HG03469 (cell line): ENCODE measurements around the gene HCK.

Experiments used
- ATAC-seq: cut with Tn5 transposase; IDR thresholded peaks from one replicate; pipeline ENCODE4 v1.9.1; 2021; ENCODE audit warnings: mild to moderate bottlenecking, moderate library complexity, moderate number of reproducible peaks; ENCODE audit not compliant: unreplicated experiment

HCK gene

DNA sequence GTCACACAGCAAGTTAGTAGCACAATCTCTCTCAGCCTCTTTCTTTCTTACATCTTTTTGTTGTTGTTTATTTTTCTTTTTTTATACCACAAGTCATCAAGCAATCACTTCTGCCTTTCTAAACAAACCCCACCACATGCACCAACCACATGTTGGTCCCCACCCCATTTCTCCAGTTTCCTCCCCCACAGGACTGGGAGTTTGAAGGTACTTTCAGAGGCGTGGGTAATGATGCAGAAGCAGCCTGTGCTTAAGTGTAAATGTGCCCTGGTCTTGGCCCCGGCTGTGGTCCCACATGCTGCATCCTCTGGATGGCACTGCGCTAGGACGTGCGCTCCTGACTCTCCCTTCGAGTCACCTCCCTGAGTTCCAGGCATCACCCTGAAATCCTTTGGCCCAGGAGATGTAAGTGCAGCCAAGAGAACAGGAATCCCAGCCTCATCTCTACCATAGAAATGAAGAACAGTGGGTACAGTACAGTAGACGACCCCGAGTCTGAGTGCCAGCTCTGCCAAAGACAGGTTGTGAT, 5.7 kb downstream of the HCK start:
- ATAC-seq, result no peak

DNA sequence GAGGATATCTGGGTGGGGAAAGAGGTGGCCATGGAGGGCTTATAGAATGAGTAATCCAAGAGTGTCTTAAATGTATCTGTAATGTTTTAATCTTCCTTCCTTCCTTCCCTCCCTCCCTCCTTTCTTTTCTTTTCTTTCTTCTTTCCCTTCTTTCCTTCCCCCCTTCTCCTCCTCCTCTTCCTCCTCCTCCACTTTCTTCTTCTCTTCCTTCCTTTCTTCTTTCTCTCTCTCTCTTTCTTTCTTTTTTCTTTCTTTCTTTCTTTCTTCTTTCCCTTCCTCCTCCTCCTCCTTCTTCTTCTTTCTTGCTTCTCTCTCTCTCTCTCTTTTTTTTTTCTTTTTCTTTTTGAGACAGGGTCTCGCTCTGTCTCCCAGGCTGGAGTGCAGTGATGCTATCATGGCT, 7.1 kb downstream of the HCK start:
- ATAC-seq, result no peak

DNA sequence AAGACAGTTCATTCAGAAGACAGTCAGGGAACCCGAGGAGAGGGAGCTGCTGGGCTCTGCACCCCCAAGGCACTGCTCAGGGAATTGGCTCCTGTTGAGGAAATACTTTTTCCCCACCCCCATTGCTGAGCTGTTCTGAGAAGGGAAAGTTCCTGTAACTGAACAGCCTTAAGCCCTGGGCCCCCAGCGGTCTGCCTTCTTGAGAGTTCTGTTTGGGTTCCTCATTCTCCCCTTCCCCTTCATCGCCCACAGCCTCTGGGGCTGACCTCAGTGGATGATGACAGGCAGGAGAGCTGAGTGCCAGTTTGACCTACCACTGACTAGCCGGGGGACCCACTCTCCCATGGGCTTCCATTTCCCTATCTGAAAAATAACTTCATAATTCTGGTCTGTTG, 10.7 kb downstream of the HCK start:
- no peak for ATAC-seq

DNA sequence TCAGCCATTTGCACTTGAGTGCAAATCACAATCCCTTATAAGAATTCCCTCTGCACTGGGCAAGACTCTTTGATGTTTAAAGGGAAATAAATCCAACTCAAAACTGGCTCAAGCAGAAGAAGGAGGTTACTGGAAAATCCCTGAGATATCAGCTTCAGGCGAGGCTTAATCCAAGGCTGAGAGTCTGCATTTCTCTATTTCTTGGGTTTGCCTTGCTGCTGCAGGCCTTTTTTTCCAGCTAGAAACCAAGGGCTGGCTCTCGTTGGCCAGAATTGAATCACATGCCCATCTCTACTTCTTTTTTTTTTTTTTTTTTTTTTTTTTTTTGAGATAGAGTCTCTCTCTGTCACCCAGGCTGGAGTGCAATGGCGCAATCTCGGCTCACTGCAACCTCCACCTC, 11.7 kb downstream of the HCK start:
- no peak for ATAC-seq

DNA sequence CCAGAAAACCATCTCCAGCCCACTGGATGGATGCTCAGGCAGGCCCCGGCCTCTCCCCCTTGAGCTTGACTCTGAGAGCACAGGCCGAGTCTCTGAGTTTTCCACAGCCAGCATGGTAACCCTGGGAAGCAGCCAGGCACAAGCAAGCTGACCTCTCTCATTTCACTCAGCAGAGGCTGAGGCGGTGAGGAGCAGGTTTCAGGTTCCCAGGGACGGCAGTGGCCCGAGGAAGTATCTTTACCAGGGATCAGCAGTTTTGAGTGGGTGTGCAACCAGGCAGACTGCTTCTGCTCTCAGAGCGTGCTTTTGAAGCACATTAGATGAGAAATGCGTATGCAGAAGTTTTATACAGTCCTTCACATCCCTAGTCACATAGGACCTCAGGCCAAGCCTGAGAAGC, 12.6 kb downstream of the HCK start:
- no peak for ATAC-seq

DNA sequence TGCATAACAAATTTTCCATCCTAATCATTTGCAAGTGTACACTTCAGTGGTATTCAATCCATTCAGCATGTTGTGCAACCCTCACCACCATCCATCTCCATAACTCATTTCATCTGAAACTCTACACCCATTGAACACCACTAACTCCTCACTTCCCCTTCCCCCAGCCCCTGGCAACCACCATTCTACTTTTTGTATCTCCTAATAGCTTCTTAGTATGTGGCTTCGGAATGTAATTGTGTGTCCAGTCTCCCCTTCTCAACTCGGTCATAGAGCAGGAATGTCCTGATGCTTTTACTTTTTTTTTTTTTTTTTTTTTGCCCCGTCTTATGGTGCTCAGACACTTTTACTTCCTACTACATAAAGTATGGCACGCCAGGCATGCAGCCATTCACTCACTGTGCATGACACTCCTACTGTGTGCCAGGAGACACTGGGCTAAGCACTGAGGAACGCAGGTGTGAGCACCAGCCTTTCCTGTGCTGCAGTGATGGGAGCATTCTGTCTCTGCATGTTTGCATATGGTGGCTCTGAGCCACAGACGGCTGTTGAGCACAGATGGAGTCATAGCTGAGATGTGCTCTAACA, 15.3 kb downstream of the HCK start:
- ATAC-seq, result no peak

DNA sequence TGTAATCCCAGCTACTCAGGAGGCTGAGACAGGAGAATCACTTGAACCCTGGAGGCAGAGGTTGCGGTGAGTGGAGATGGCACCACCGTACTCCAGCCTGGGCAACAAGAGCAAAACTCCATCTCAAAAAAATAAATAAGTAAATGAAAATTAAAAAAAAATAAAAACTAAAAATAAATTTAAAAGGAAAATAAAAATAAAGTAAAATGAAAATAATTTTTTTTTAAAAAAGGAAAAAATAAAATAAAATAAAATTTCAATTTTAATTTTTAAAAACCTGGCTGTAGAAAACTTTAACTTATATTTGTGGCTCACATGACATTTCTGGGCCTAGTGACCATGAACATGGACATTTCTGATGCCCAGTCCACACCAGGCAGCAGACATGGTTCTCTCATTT, 16.1 kb downstream of the HCK start:
- ATAC-seq, result no peak

DNA sequence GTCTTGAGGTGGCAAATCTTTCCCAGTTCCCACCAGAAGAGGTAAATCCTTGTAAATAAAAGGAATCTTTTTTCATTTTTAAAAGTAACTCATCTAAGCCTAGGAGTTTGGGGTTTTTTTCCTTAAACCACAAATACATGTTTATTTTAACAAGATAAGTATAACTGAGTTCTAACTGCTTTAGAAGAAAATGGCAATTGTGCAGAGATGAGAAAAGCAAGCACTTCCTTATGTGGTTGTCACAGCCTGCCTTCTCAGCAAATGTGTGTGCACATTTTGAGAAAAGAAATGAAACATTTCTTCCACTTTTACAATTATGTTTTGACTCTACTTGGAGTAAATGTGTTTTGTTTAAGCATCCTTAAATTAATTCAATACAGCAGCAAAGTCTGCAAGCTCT, 17.7 kb downstream of the HCK start:
- ATAC-seq, result no peak

DNA sequence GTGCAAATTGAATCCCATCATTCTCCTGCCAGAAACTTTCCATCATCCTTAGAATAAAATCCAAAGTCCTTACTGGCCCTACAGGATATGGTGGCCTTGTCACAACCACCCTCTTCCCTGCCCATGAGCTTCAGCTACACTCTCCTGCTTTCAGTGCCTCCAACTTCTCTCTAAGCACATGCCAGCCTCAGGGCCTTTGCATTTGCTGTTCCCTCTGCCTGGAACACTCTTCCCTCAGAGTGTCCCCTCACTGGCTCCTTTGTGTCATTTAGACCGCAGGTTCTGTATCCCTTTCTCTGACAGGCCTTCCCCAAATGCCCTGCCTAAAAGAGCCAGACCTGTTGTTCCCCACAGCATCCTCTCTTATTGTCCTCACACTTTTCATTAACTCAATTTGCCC, 18.2 kb downstream of the HCK start:
- no peak for ATAC-seq

DNA sequence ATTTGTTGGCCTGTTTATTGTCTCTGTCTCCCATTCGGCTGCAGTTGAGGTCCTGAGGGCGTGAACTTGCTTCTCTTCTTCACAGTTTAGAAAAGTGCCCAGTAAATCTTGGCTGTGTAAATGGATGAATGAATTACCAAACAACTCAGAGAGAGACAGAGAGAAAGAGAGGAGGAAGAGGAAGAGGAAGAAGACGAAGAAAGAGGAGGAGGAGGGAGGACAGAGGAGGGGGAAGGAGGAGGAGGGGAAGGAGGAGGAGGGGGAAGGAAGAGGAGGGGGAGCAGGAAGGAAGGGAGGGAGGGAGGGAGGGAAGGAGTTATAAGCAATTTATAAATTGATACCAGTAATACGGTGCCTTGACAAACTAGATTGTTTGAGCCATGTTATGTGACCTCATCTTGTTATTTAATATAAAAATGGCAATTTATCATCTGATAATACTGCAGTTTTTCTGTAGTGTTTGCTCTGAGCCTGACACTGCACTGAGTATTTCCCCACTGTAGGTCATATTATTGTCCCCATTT, 18.7 kb downstream of the HCK start:
- no peak for ATAC-seq

DNA sequence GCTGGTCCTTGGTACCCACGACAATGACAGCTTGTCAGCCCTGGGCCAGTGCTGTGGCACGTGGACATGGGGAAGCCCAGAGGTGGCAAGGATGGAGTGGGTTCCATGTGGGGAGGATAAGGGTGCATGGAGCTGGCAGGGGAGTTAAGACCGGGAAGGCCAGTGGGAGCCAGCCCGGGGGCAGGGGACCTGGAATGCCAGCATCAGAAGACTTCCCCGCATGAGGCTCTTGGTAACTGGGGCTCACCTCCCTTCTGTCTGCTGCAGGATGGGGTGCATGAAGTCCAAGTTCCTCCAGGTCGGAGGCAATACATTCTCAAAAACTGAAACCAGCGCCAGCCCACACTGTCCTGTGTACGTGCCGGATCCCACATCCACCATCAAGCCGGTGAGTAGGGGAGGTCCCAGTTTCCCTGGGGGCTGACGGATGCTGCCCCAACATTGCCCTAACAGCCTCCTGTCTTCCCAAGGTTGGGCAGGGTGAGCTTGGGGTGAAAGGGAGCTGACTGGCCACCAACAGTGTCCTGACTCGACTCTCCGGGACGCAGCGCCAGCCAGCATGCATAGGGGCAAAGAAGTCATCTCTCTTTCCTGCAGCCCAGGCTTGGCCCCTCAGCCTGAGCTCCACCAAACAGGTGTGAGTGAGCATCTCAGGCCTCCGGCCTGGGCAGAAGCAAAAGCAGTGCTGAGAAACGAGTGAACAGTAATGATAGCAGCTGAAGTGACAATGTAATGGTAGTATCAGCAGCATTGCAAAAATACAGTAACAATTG, 19.5 kb downstream of the HCK start:
- no peak for ATAC-seq

DNA sequence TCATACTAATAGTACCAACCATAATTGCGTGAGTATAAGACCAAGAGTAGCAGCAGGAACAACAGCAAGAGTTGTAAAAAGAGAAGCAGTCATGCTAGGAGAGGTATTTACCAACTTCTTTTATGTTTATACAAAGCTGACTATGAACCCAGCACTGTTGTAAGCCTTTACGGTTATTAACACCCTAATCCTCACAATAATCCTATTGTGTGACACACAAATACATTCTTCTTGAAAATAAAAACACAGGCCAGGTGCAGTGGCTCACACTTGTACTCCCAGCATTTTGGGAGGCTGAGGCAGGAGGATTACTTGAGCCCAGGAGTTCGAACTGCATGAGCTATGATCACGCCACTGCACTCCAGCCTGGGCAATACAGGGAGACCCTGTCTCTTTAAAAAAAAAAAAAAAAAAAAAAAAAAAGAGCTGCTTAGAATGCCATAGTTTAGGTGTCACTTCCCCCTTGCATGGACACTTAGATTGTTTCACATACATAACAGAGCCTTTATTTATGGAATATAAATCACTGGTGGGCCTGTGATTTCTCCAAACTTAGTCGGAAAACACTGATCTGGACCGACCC, 20.2 kb downstream of the HCK start:
- ATAC-seq, result no peak

DNA sequence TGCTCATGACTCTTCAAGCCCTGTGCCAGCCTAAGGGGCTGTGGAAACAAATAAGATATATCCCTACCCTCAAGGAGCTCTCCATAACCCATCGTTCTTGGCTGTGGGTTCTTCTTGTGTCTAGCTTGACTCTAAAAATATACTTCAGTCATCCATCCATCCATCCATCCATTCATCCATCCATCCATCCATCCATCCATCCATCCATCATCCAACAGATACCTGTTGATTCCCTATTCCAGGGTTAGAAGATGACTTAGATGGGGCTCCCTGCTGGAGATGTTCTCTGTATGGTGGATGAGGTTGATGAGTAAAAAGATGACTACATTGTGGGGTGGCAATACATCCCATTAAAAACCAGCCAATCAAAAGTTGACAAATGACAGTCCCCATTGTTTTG, 23.5 kb downstream of the HCK start:
- no peak for ATAC-seq

DNA sequence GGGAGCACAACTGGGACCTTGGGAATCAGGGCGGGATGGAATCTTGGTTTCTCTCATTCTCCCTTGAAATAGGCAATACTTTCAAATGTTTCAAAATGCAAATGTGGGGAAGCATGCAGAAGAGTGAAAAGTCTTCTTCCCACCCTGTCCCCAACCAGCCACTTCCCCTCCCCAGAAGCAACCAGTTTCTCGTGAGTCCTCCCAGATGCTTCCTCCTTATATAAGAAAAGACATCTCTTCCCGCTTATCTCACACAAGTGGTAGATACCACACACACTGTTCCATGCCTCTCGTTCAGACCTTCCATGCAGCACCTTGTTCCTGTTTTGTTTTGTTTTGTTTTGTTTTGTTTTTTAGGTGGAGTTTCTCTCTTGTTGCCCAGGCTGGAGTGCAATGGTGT, 25.1 kb downstream of the HCK start:
- ATAC-seq, result no peak

DNA sequence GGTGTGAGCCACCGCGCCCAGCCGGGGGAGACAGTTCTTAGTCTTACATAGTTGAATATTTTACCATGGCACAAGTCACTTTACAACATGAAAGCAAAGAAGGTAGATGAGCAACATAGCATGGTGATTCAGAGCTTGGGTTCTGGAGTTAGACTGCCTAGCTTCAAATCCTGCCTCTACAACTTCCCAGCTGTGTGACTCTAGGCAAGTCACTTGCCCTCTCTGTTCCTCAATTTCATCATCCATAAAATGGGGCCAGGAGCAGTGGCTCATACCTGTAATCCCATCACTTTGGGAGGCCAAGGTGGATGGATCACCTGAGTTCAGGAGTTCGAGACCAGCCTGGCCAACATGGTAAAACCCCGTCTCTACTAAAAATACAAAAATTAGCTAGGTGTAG, 26.3 kb downstream of the HCK start:
- no peak for ATAC-seq

DNA sequence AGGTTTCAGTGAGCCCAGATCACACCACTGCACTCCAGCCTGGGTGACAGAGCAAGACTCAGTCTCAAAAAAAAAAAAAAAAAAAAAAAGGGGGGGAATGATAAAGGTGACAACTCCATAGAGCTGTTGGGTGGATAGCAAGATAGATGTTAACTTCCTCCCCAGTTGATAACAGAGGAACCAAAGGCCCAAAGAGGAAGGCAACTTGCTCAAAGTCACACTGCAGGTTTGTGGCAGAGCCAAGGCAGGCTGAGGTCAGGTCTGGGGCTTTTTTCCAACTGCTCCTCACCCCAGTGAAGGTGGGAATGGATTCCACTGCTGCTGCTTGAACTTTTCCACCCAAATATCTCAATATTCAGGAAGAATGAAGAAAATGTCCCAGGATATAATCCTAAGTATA, 26.7 kb downstream of the HCK start:
- ATAC-seq, result no peak

DNA sequence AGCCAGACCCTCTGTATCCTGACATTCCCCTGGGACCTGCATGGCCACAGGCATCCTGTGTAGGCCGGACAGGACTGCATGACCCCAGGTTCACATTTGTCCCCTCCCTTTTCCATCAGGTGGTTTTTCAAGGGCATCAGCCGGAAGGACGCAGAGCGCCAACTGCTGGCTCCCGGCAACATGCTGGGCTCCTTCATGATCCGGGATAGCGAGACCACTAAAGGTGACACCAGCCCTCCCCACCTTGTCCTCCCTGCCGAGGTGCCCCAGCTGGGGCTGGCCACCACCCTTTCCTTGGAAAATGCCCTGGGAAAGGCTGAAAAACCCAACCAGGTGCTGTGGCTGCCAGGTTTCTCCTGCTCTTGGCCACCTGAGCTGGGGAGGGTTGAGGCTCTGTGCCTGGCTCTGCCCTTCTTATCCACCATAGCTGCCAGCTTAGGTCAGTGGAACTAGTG, 27.6 kb downstream of the HCK start:
- ATAC-seq, result no peak

DNA sequence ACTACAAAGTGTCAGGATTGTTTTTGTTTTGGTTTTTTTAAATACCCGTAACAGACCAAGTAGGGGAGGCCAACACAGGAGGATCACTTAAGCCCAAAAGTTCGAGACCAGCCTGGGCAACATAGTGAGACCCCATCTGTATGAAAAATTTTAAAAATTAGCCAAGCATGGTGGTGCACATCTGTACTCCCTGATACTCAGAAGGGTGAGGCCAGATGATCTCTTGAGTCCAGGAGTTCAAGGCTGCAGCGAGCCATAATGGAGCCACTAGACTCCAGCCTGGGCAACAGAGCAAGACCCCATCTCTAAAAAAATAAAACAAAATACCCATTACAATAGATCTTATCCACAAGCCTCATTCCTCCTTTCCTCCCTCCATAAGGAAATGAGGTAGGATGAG, 28.7 kb downstream of the HCK start:
- ATAC-seq, result no peak

DNA sequence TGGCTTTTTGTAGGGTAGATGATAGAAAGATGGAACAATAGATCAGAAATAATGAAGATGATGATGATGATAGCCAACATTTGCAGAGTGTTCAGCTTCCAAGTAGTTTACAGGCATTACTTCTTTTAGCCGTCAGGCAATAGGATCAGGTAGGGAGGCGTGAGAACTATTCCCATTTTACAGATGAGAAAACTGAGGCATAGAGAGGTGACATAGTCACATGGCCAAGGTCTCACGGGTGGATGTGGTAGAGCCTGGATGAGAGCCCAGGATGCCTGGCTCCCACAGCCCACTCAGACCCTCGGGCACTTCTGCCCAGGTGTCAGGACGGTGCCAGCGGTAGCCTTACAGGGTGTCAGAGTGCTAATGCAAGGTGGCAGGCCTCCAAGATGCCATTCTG, 31.4 kb downstream of the HCK start:
- no peak for ATAC-seq

DNA sequence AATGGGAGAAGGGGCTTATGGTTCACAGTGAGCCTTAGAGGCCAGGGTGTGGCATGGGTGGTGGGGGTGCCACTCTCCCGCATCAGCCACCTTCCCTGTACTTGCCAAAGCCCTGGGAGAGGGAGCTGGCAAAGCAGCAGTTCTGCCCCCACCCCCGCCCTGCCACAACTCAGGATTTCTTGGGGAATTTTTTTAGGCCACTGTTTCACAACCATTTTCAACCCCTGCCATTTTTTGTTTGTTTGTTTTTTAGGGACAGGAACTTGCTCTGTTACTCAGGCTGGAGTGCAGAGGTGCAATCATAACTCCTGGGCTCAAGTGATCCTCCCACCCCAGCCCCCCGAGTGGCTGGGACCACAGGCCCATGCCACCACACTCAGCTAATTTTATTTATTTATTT, 35.0 kb downstream of the HCK start:
- ATAC-seq, result no peak

DNA sequence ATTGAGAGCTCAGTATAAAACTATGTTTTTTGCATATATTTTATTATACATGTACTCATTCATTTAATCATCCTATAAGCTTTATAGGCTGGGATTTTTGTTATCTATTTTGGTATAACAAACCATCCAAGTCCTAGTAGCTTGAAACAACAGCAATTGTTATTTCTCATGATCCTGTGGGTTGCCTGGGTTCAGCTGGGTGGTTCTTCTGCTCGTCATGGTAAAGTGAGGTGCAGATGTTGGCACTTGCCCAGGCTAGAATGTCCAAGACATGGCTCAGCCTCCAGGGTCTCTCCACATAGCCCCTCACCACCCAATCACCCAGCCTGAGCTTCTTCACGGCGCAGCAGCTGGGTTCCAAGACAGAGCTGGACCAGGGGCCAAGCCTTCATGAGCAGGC, 36.7 kb downstream of the HCK start:
- no peak for ATAC-seq
